ENCODE data around the gene HOXA4. TPM values are rescaled to one million over a fixed set of nuclear protein-coding genes. Genes with fewer than 3 reads are reported as not detected.

Gene HOXA4
- total RNA-seq, 2 experiments from 2014 or later, result 0.15 TPM; not detected in 1

DNA sequence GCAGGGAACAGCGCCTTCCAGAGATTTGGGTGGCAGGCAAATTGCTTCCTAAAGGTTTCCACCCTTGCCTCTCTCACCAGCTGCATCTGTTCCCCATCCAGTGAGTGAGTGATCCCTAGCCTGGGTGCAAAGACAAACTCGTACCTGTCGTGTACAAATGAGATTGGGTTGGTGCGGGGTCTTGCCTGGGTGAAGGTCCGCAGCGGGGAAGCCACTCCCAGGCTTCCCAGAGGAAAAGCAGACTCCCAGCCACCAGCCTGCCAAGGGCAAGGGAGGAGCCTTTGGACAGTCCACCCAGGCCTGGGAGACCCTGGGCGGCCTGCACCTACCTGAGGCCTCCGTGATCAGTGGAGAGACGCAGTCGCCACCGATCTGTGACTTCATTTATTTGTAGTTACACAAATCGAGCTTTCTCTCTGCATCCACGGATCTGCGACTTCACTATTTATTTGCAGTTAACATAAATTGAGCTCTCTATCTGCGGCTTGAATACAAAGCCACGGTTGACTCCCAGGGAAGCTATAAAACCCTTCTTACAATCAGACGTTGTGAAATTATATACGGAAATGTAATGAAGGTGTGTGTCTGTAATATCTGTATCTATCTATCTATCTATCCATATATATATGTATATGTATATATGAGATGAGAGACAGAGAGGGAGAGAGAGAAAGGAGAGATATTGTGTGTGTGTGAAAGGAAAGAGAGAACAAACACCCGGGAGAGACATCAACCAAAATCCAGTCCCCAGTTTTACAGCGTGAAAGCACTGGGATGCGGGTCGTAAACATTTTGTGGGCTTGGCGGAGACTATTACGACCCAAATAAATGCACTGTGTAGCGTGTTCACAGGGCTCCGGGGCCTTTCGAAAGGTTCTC is 28.9 kb upstream of the HOXA4 start:
- CTCF ChIA-PET, result interaction anchor here (0.9 to 1.6 kb wide), 8 partner anchors 10 to 790 kb away, joined by 3 to 8 read pairs (median 4); no protein-coding TSS in a partner anchor
- Mint-ChIP-seq H3K9me3 (no peaks in the 10 kb centered on the region), H3K4me1 (peaks cover 21% of the 10 kb centered on the region), H3K4me3 (no peak overlapping the region), H3K27ac (no peak overlapping the region), H3K27me3 (peaks cover 88% of the 10 kb centered on the region), H3K36me3 (ENCODE audit: low read depth) (peaks cover 3% of the 10 kb centered on the region)
- POLR2A ChIA-PET, result no interaction called here
- DNase-seq, result no peak

DNA sequence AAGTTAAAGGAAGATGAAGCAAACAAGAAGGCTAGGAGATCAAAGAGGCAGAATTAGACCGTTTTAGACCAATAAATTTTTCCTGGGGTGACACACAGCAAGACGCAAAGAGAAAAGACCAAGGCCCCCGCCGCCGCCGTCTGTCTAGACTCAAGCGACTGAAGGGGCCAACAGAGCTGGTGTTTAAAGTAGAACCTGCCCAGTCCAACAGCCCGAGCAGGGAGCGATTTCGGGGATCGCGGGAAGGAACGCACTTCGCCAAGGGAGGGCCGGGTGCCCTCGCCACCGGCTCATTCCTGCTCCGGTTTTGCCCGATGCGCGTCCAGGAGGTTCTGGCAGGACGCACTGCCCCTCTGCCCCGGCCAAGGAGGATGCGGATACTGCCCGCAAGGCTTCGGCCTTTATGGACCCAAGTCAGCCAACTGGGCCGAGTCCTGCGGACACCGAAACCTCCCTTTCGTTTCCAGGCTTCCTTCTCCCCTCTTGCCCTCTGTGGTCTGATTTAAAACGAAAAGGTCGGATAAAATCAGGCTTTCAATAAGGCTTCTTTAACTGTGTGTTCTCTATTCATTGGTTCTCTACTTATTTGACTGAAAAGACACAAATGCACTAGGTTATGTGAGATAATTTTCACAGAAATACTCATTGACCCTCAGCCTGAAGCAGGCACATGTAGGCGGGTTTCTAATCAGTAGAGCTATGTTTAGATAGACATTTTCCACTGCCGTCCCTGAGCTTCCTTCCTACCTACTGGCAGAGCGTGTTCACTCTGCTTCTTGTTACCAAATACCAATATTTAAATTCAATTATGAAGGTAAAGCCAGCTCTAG is 28.1 kb upstream of the HOXA4 start:
- POLR2A ChIA-PET, result no interaction called here
- H3K36me3 Mint-ChIP-seq (ENCODE audit: low read depth), result peaks cover 3% of the 10 kb centered on the region
- CTCF ChIA-PET, result interaction anchor here (1.0 to 1.6 kb wide), 7 partner anchors 9 to 304 kb away, joined by 3 to 8 read pairs (median 4); no protein-coding TSS in a partner anchor
- DNase-seq, result no peak
- H3K27ac Mint-ChIP-seq, result no peak overlapping the region
- H3K4me3 Mint-ChIP-seq, result no peak overlapping the region
- H3K4me1 Mint-ChIP-seq, result peaks cover 21% of the 10 kb centered on the region
- no peaks in the 10 kb centered on the region for H3K9me3 Mint-ChIP-seq
- peaks cover 88% of the 10 kb centered on the region for H3K27me3 Mint-ChIP-seq

GRCh38 chr7:27157702-27158431 is 27.3 kb upstream of the HOXA4 start:
- Mint-ChIP-seq H3K36me3 (ENCODE audit: low read depth) (peaks cover 3% of the 10 kb centered on the region), H3K27me3 (peaks cover 89% of the 10 kb centered on the region), H3K27ac (peak overlapping the region; percentile 48), H3K9me3 (no peaks in the 10 kb centered on the region), H3K4me3 (no peak overlapping the region), H3K4me1 (peaks cover 21% of the 10 kb centered on the region)
- no peak for DNase-seq
- POLR2A ChIA-PET, result no interaction called here
- CTCF ChIA-PET, result interaction anchor here (1.3 kb wide), 1 partner anchor 38 kb away, joined by 6 read pairs; no protein-coding TSS in a partner anchor

DNA sequence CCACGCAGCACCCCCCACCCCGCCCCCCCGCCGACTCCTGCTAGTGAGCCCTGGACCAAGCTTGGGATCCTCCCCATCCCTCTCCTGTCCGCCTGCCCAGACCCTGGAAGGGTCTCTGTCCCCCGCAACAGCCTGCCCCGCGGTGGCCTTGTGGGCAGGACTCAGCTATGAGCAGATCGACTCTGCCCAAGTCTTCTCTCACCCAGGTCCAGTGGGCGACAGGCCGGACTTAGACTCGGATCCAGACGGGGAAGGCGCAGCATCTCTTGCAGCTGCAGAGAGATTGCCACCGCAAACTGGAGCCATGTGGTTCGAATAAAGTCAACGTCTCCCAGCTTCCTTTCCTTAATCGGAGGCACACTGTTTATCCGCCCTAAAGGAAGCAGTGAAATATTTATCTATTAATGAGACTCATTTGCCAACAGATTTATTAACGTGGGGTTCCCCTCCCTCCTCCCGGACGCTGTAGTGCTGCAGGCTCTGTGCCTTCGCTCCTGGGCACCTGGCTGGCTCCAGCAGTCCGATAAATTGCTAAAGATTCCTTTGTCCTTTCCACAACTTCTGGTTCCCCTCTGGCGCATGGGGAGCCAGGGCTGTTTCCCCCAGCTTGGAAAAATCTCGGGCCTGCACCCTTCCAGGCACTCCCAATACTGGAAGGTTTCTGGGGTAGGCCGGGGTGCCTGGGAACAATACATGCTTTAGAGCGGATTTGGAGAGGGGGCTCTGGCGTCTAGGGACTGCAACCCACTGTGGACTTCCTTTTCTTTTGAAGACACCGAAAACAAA is 26.6 kb upstream of the HOXA4 start:
- DNase-seq, result no peak
- Mint-ChIP-seq H3K27ac (peak overlapping the region; percentile 48), H3K36me3 (ENCODE audit: low read depth) (peaks cover 3% of the 10 kb centered on the region), H3K27me3 (peaks cover 87% of the 10 kb centered on the region), H3K4me1 (peaks cover 22% of the 10 kb centered on the region), H3K9me3 (no peaks in the 10 kb centered on the region), H3K4me3 (peak overlapping the region; percentile 27)
- ChIA-PET POLR2A (no interaction called here), CTCF (interaction anchor here (1.3 kb wide), 1 partner anchor 39 kb away, joined by 6 read pairs; no protein-coding TSS in a partner anchor)

DNA sequence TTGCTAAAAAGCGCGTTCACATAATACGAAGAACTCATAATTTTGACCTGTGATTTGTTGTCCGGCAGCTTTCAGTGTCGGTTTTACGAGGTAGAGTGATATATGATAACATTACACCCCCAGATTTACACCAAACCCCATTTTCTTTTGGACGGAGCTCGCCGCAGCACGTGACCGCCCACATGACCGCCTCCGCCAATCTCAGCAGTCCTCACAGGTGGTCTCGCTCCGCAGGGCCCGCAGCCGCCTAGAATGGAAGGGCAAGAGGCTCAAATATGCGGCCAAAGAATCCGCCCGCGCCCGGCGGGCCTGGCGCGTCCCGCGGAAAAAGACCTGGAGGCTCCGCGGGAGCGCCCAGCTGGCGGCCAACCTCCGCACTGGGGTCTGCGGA is 25.9 kb upstream of the HOXA4 start, which contains the start of gene HOXA7:
Gene HOXA7 (minus strand): TSS at position 168 of the 391 bp plus-strand sequence. CDS start 130 bp downstream, at position 38.
- H3K27ac Mint-ChIP-seq, result peak within 1 kb of the TSS; percentile 48
- POLR2A ChIA-PET, result no interaction called here
- peak within 1 kb of the TSS; percentile 54 for H3K4me3 Mint-ChIP-seq
- H3K9me3 Mint-ChIP-seq, result no peaks in the 10 kb centered on the region
- peaks cover 6% of the 10 kb centered on the region for H3K36me3 Mint-ChIP-seq (ENCODE audit: low read depth)
- H3K4me1 Mint-ChIP-seq, result peaks cover 28% of the 10 kb centered on the region
- H3K27me3 Mint-ChIP-seq, result peaks cover 88% of the 10 kb centered on the region
- CTCF ChIA-PET, result no interaction called here
- no peak for DNase-seq

DNA sequence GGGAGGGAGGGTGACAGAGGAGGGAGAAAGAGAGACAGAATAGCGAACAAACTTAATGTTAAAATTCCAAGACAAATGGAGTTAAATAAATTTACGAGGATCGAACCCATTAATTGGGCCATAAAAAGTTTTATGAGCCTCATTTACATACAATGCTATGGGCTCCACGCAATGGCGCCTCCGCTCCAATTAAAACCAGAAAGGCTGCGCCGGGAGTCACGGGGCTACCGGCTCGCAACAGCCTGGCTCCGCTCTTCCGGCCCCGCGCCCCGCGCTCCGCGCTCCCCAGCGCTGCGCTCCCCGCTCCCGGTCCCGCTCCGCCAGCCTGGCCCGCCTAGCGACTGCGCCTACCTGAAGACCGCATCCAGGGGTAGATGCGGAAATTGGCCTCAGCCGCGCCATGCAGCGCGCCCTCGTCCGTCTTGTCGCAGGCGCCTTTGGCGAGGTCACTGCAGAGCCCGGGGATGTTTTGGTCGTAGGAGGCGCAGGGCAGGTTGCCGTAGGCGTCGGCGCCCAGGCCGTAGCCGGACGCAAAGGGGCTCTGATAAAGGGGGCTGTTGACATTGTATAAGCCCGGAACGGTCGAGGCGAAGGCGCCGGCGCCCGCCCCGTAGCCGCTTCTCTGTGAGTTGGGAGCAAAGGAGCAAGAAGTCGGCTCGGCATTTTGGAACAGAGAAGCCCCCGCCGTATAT is 25.4 kb upstream of the HOXA4 start:
- Mint-ChIP-seq H3K36me3 (ENCODE audit: low read depth) (peaks cover 8% of the 10 kb centered on the region), H3K27ac (peak overlapping the region; percentile 35), H3K4me3 (peak overlapping the region; percentile 54), H3K4me1 (peaks cover 29% of the 10 kb centered on the region), H3K27me3 (peaks cover 90% of the 10 kb centered on the region), H3K9me3 (no peaks in the 10 kb centered on the region)
- ChIA-PET CTCF (interaction anchor here (0.9 kb wide), 1 partner anchor 40 kb away, joined by 3 read pairs; no protein-coding TSS in a partner anchor), POLR2A (no interaction called here)
- no peak for DNase-seq

DNA sequence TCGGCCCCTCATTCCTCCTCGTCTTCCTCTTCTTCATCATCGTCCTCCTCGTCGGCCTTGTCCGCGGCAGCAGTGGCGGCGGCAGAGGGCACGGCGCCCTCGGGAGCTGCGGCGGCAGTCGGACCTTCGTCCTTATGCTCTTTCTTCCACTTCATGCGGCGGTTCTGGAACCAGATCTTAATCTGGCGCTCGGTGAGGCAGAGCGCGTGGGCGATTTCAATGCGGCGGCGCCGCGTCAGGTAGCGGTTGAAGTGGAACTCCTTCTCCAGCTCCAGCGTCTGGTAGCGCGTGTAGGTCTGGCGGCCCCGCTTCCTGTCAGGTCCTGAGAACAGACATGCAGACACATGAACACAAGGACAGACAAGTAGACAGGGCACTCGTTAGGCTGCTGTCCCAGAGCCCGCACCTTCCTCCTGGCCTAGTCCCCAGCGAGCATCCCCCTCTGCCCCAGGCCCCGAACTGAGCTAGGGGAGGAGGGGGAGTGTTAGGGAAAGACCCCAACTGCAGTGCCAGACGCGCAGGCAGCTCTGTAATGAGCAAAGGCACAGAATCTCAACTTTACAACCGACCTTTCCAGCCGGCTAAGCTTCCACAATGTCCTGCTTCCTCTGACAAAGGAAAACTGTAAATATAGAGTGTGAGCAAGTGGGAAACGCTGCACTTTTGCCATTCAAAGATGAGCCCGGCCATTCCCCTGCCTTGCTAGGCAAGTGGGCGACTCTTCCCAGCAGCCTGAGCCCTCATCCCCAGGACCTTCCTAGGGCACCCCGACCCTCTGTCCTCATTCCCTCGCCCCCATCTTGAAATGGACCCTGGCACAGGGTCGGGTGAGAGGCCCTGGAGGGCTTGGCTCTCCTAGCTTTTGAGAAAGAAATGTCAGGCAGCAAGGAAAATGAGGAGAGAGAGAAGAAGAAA is 24.6 kb upstream of the HOXA4 start:
- peak overlapping the region; percentile 7 for H3K27ac Mint-ChIP-seq
- H3K4me1 Mint-ChIP-seq, result peaks cover 29% of the 10 kb centered on the region
- ChIA-PET POLR2A (no interaction called here), CTCF (interaction anchor here (0.9 kb wide), 1 partner anchor 41 kb away, joined by 3 read pairs; no protein-coding TSS in a partner anchor)
- peaks cover 8% of the 10 kb centered on the region for H3K36me3 Mint-ChIP-seq (ENCODE audit: low read depth)
- no peaks in the 10 kb centered on the region for H3K9me3 Mint-ChIP-seq
- no peak for DNase-seq
- peaks cover 93% of the 10 kb centered on the region for H3K27me3 Mint-ChIP-seq
- peak overlapping the region; percentile 54 for H3K4me3 Mint-ChIP-seq

DNA sequence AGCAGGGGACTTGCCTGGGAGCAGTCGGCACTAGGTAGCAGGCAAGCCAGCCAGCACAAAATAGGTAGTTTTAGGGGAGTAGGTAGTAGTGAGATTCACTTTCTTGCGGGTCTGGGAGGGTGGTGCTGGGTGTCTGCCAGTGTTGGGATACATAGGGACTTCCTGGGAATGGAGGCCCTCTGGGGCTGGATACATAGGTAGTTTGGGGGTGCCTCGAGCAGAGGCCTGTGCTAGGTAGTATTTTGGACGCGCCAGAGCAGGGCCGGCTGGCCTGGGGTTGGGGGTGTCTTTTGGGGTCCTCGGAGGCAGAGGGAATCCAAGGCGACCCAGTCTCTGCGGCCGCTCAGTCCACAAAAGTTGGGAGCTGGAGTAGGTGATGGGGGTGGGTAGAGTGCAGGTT is 23.8 kb upstream of the HOXA4 start:
- no peaks in the 10 kb centered on the region for H3K9me3 Mint-ChIP-seq
- ChIA-PET POLR2A (no interaction called here), CTCF (no interaction called here)
- no peak overlapping the region for H3K4me3 Mint-ChIP-seq
- peaks cover 92% of the 10 kb centered on the region for H3K27me3 Mint-ChIP-seq
- peaks cover 25% of the 10 kb centered on the region for H3K4me1 Mint-ChIP-seq
- DNase-seq, result no peak
- peaks cover 8% of the 10 kb centered on the region for H3K36me3 Mint-ChIP-seq (ENCODE audit: low read depth)
- H3K27ac Mint-ChIP-seq, result no peak overlapping the region

GRCh38 chr7:27153526-27153925 is 23.0 kb upstream of the HOXA4 start:
- Mint-ChIP-seq H3K9me3 (no peaks in the 10 kb centered on the region), H3K27me3 (peaks cover 90% of the 10 kb centered on the region), H3K4me1 (peaks cover 24% of the 10 kb centered on the region), H3K4me3 (no peak overlapping the region), H3K36me3 (ENCODE audit: low read depth) (peaks cover 8% of the 10 kb centered on the region), H3K27ac (no peak overlapping the region)
- no peak for DNase-seq
- ChIA-PET CTCF (interaction anchor here (0.6 kb wide), 1 partner anchor 472 kb away, joined by 3 read pairs; no protein-coding TSS in a partner anchor), POLR2A (interaction anchor here (1.4 kb wide), 1 partner anchor 13 kb away, joined by 3 read pairs; no protein-coding TSS in a partner anchor)

GRCh38 chr7:27152816-27153442 is 22.4 kb upstream of the HOXA4 start:
- no peak for DNase-seq
- Mint-ChIP-seq H3K27ac (no peak overlapping the region), H3K4me3 (no peak overlapping the region), H3K27me3 (peaks cover 90% of the 10 kb centered on the region), H3K9me3 (no peaks in the 10 kb centered on the region), H3K4me1 (peaks cover 26% of the 10 kb centered on the region), H3K36me3 (ENCODE audit: low read depth) (peaks cover 8% of the 10 kb centered on the region)
- ChIA-PET CTCF (interaction anchor here (1.1 kb wide), 1 partner anchor 8 kb away, joined by 5 read pairs; no protein-coding TSS in a partner anchor), POLR2A (interaction anchor here (0.8 to 1.4 kb wide), 2 partner anchors 13 to 62 kb away, joined by 3 read pairs; no protein-coding TSS in a partner anchor)

Data from activated CD4-positive, alpha-beta memory T cell treated with anti-CD3 and anti-CD28 coated beads, Interleukin-2, amount 10 ng/mL, durations not matched to agents 7 days and 5 days (primary cell).